Measurements from ENCODE around the gene PPT2. TPM values are rescaled to one million over a fixed set of nuclear protein-coding genes. Genes with fewer than 3 reads are reported as not detected.

PPT2 gene
- total and polyA plus RNA-seq, 2 of the 13 experiments (the other 11 are each of a cell fraction or from before 2014, with no cell fraction given), result 39.2 to 61.8 TPM

- TF ChIP-seq SP4 (CRISPR knock-in tag; IDR thresholded peaks at IDR 0.05) (no peak), ZKSCAN1 (IDR thresholded peaks at IDR 0.05; ENCODE audit: low read length) (no peak), HNF4A (CRISPR knock-in tag; IDR thresholded peaks at IDR 0.05) (peak; percentile 14; the same call in 1 of the 2 replicates), ZNF746 (CRISPR knock-in tag; IDR thresholded peaks at IDR 0.05) (no peak), NBN (conservative IDR thresholded peaks at IDR 0.05) (no peak), ZNF891 (CRISPR knock-in tag; IDR thresholded peaks at IDR 0.05) (no peak), ZNF562 (CRISPR knock-in tag; IDR thresholded peaks at IDR 0.05; ENCODE audit: borderline replicate concordance) (no peak), NFE2L2 (IDR thresholded peaks at IDR 0.05; ENCODE audit: low read length) (no peak), FOXA3 (CRISPR knock-in tag; IDR thresholded peaks at IDR 0.05) (no peak), ZNF34 (CRISPR knock-in tag; IDR thresholded peaks at IDR 0.05; ENCODE audit: borderline replicate concordance) (no peak), ZNF318 (CRISPR knock-in tag; IDR thresholded peaks at IDR 0.05) (no peak), PAWR (CRISPR knock-in tag; IDR thresholded peaks at IDR 0.05; ENCODE audit: borderline replicate concordance) (no peak), MLXIP (CRISPR knock-in tag; IDR thresholded peaks at IDR 0.05; ENCODE audit: borderline replicate concordance) (no peak), PRPF4 (IDR thresholded peaks at IDR 0.05; ENCODE audit: low read depth, low read length, poor library complexity, severe bottlenecking) (no peak), POLR2A (IDR thresholded peaks at IDR 0.05; ENCODE audit: insufficient read depth in 1 of 2, low read depth in 2 of 2, low read length in 2 of 2) (peak; percentile 44 to 61; a peak in 2 of 4 replicates), POGK (CRISPR knock-in tag; conservative IDR thresholded peaks at IDR 0.05) (0 out of 2 replicates have a peak, but pooled peaks have one; percentile 2), ZNF597 (CRISPR knock-in tag; IDR thresholded peaks at IDR 0.05) (no peak)
These were observed 30.2 kb downstream of the PPT2 start, which contains the start of gene AGER (continued) for GRCh38 chr6:32184084-32184640.
